Measurements from ENCODE around the gene CAPN12.

Gene CAPN12

DNA sequence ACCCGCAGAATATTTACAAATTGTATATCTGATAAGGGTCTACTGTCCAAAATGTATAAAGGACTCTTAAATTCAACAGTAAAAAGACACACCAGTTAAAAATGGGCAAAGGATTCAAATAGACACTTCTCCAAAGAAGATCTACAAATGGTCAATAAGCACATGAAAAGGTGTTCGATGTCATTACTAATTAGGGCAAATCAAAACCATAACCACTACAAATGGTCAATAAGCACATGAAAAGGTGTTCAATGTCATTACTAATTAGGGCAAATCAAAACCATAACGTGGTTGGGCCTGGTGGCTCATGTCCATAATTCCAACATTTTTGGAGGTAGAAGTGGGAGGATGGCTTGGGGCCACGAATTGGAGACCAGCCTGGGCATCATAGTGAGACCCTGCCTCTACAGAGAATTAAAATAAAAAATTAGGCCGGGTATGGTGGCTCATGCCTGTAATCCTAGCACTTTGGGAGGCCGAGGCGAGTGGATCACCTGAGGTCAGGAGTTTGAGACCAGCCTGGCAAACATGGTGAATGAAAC is 56.4 kb downstream of the CAPN12 start:
- no peak for DNase-seq
- TF ChIP-seq GATA1 (IDR thresholded peaks at IDR 0.05; ENCODE audit: low read depth, low read length) (no peak), POLR2A (IDR thresholded peaks at IDR 0.05; ENCODE audit: low read length) (no peak)

DNA sequence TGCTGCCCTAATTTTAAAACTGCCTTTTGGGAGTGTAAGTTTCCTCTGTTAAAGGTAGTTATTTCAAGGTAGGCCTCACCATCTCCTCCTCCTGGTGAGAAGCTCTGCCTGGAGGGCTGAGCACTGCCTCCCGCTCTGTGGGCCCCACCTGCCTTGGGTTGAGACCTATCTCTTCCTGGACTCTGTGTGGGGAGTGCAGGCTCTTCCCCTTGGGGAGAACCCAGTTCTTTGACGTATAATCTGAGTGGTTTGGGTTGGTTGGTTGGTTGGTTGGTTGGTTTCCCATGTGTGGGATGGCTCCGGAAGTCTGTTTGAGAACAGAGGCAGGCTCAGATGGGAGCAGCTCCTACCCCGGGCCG is 57.8 kb downstream of the CAPN12 start:
- no peak for DNase-seq
- TF ChIP-seq GATA1 (IDR thresholded peaks at IDR 0.05; ENCODE audit: low read depth, low read length) (no peak), POLR2A (IDR thresholded peaks at IDR 0.05; ENCODE audit: low read length) (no peak)

DNA sequence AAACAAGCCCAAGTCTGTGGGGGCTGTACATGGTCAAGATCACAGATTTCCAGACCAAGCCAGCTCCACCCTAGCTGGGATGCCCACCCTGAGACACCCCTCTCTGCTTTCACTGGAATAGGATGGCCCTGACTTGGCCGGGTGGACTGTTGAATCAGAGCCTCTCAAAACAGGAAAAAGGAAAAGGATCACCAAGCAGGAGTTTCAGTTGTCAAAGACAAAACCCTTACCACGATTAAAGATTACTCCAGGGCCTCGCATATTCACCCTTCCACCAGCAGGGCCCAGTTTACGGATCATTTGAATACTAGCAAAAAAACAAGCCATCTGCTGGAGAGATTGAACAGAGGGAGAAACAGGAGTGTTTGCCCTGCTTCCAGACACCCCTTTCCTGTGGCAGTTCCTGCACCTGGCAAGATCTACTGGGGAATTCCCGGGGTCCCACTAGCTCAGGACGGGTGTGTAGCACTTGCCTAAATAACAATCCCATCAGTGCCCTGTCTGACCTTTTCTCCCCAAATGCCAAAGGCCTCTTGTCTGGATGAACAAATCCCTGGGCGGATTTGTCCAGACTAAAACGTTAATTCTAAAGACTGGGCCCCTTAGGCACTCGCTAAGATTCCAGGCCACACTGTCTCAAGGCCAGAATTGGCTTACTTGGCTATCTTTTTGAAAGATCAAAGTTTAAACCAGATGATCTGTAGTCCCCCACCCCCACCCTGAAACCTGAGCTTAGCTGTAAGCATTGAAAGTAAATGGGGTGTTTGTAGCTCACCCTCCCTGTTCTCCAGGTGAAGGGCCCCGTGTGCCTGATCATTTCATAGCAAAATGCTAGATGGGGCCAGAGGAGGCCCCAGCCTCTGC is 58.4 kb downstream of the CAPN12 start:
- peak; percentile 43 to 52 for DNase-seq
- TF ChIP-seq GATA1 (IDR thresholded peaks at IDR 0.05; ENCODE audit: low read depth, low read length) (no peak), POLR2A (IDR thresholded peaks at IDR 0.05; ENCODE audit: low read length) (no peak)

DNA sequence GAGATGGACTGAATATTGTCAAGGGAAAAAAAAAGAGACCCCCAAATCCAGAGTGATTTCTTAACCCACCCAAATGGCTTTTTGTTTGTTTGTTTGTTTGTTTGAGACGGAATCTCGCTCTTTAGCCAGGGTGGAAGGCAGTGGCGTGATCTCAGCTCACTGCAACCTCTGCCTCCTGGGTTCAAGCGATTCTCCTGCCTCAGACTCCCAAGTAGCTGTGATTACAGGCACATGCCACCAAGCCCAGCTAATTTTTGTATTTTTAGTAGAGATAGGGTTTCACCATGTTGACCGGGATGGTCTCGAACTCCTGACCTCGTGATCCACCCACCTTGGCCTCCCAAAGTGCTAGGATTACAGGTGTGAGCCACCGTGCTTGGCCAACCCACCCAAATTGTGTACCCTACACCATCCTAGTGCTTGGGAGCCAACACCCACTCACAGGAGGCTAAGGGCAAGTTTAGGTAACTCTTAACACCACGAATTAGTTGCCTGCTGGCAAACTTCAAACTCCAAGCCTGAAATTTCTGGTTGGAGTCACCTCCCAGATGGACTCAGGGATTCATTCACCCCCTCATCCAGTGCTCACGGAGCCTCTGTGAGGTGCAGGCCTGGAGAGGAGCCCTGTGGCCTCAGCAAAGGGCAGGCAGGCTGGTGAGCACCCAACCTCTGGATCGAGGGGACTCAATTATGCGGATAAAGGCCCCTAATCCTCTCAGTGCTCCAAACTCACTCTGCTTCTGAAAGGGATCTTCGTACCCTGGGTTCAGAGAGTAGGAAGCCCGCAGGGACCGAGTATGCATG is 59.2 kb downstream of the CAPN12 start:
- DNase-seq: no peak
- no peak for TF ChIP-seq GATA1 (IDR thresholded peaks at IDR 0.05; ENCODE audit: low read depth, low read length)
- TF ChIP-seq POLR2A (IDR thresholded peaks at IDR 0.05; ENCODE audit: low read length): no peak

DNA sequence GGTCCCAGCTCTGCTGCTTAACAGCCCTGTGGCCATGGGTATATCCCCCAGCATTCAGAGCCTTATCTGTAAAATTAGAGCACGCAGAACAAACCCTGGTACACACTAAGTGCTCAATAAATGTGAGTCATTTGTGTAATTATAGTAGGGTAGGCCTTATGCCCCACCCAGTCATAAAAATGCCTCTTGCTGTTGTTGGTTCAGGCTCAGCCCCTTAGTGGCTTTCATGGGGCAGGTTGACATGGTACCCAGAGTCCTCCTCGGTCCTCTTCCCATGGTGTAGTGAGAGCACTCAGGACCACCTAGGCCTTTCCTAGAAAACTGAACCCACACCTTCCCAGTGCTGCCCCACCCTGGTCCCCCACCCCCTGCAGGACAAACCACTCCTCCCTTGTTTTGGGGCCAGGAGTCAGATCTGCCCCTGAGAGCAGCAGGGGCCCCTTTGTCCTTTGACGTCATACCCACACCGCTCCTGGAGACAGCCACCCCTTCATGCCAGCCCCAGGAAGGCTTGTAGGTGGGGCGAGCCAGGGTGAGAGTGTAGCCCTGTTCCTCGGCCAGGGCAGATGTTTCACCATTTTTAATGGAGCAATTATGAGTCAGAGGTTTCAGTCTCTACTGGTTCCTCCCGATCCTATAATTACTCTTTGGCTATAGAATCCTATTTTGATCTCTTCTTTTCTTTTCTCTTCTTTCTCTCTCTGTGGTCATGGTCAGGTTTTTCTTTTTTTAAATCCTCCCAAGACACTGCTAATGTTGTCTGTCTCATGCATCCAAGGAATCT is 60.0 kb downstream of the CAPN12 start:
- TF ChIP-seq GATA1 (IDR thresholded peaks at IDR 0.05; ENCODE audit: low read depth, low read length) (no peak), POLR2A (IDR thresholded peaks at IDR 0.05; ENCODE audit: low read length) (no peak)
- DNase-seq: peak; percentile 63 to 72

DNA sequence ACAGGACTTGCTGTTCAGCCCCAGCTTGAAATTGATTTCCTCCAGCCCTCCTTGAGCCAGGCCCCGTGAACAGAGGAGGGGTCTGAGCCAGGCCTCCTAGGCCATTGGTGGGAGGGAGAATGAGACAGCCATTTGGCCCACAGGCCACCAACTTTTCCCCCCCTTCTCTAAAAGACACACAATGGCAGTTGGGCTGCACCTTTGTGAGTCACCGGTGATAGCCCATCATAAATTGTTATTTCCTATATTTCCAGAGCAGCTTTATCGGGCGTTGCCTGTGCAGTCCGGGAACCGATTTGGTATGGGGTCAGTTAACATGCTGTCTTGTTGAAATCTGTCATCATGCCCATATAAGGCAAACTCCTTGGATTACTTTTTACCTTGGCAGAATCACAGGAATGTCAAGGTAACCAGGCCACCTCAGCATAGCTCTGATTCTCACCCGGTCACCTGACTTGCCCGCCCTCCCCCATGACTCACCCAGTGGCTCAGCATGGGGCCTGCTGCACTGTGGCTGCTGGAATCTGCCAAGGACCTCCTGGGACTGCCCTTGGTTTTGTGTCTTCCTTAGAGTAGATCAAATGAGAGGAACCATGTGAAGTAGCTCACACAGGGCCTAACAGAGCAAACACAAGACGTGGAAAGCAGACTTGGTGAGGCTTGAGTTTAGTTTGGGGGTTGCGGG is 60.7 kb downstream of the CAPN12 start:
- peak; percentile 77 to 82 for DNase-seq
- TF ChIP-seq GATA1 (IDR thresholded peaks at IDR 0.05; ENCODE audit: low read depth, low read length) (no peak), POLR2A (IDR thresholded peaks at IDR 0.05; ENCODE audit: low read length) (no peak)

DNA sequence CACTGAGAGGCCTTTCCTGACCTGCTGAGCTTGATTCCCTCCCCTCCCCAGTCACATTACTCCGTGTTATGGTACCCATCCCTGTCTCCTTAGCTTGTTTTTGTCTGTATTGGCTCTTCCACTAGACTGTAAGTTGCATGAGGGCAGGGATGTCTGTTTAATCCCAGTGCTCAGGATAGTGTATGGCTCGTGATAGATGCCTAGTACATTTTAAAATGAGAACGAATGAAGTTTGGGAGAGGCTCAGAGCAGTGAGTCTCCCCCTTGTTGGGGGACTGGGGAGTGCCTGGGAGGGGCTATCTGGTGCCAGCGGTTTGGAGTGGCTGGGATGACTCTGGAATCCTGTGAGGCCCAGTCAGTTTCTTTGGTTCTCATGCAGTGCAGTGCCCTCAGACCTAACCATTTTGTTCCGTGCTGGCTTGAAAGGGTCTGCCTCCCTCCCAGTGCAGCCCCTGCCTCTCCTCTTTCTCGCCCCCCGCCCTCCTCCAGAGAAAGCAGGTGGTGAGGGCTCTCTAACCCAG is 61.3 kb downstream of the CAPN12 start:
- no peak for DNase-seq
- TF ChIP-seq POLR2A (IDR thresholded peaks at IDR 0.05; ENCODE audit: low read length): no peak
- no peak for TF ChIP-seq GATA1 (IDR thresholded peaks at IDR 0.05; ENCODE audit: low read depth, low read length)

DNA sequence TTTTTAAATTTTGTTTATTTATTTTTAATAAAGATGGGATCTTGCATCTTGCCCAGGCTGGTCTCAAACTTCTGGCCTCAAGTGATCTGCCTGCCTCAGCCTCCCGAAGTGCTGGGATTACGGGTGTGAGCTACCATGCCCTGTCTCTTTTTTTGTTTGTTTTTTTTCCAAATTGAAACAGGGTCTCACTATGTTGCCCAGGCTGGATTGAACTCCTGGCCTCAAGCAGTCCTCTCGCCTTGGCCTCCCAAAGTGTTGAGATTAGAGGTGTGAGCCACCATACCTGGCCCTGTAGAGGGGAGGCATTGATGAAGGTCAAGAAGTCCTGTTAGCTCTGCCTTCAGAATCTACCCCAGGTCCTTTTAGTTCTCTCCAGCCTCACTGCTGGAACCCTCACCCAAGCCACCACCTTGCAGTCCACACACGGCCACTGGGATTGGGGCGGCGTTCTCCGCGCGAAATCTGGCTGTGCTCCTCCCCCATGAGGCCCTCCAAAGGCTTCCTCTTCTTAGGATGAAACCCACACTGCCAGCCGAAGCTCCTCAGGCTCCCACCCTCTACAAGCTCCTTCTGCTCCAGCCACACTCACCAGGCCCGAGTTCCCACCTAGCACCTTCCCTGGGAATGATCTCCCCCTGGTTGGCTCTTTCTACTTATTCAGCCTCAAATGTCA is 61.9 kb downstream of the CAPN12 start:
- DNase-seq: no peak
- TF ChIP-seq GATA1 (IDR thresholded peaks at IDR 0.05; ENCODE audit: low read depth, low read length): no peak
- no peak for TF ChIP-seq POLR2A (IDR thresholded peaks at IDR 0.05; ENCODE audit: low read length)
